GM18870 (cell line): ENCODE measurements around the gene CNTN5.

Experiments
- ATAC-seq: cut with Tn5 transposase; IDR thresholded peaks from one replicate; pipeline ENCODE4 v1.9.1; 2021; ENCODE audit warnings: moderate library complexity; ENCODE audit not compliant: unreplicated experiment

The CNTN5 gene

GRCh38 chr11:100294748-100295147, 1274.0 kb downstream of the CNTN5 start:
- ATAC-seq, result no peak

GRCh38 chr11:100296051-100296679, 1275.4 kb downstream of the CNTN5 start:
- no peak for ATAC-seq

GRCh38 chr11:100297516-100297915, 1276.8 kb downstream of the CNTN5 start:
- no peak for ATAC-seq

- no peak for ATAC-seq
These were observed 1282.1 kb downstream of the CNTN5 start for GRCh38 chr11:100302824-100303223.

GRCh38 chr11:100303897-100304296, 1283.1 kb downstream of the CNTN5 start:
- ATAC-seq, result no peak

- ATAC-seq, result no peak
These were observed 1287.5 kb downstream of the CNTN5 start for GRCh38 chr11:100308202-100308601.

- ATAC-seq, result no peak
These were observed 1295.2 kb downstream of the CNTN5 start for GRCh38 chr11:100315946-100316345.

- no peak for ATAC-seq
These were observed 1296.2 kb downstream of the CNTN5 start for GRCh38 chr11:100316952-100317351.

- no peak for ATAC-seq
These were observed 1298.9 kb downstream of the CNTN5 start for GRCh38 chr11:100319691-100320090.

- ATAC-seq, result no peak
These were observed 1308.0 kb downstream of the CNTN5 start for GRCh38 chr11:100328626-100329340.

- no peak for ATAC-seq
These were observed 1308.6 kb downstream of the CNTN5 start for GRCh38 chr11:100329352-100329751.

- ATAC-seq, result no peak
These were observed 1316.1 kb downstream of the CNTN5 start for GRCh38 chr11:100336873-100337272.

GRCh38 chr11:100338144-100338840, 1317.5 kb downstream of the CNTN5 start:
- ATAC-seq, result no peak

GRCh38 chr11:100340466-100341319, 1319.9 kb downstream of the CNTN5 start:
- ATAC-seq, result no peak

GRCh38 chr11:100353083-100353482, 1332.3 kb downstream of the CNTN5 start:
- no peak for ATAC-seq

GRCh38 chr11:100354736-100355135, 1334.0 kb downstream of the CNTN5 start:
- ATAC-seq, result no peak

GRCh38 chr11:100356035-100356434, 1335.3 kb downstream of the CNTN5 start:
- no peak for ATAC-seq

- ATAC-seq, result no peak
These were observed 1338.5 kb downstream of the CNTN5 start for GRCh38 chr11:100359281-100359680.

- ATAC-seq, result no peak
These were observed 1347.1 kb downstream of the CNTN5 start for GRCh38 chr11:100367892-100368291.

- no peak for ATAC-seq
These were observed 1362.7 kb downstream of the CNTN5 start for GRCh38 chr11:100383357-100383865.

- no peak for ATAC-seq
These were observed 1375.5 kb downstream of the CNTN5 start for GRCh38 chr11:100396266-100396665.
